IPS DF 6.9 (cell line): ENCODE results near the gene NUCB1.

Source experiments
- DNase-seq: peaks from one replicate; pipeline ENCODE4 v3.0.0-alpha.2; 2013; ENCODE audit warnings: low read depth, low spot score
- H3K27ac ChIP-seq: one replicate; pipeline ENCODE4 v1.5.1; 2013; ENCODE audit warnings: low read length, control low read depth
- H3K27me3 ChIP-seq: 2 replicates; pipeline ENCODE4 v1.6.1; 2013; ENCODE audit warnings: mild to moderate bottlenecking, low read length; ENCODE audit not compliant: control insufficient read depth, insufficient read depth
- H3K36me3 ChIP-seq: 2 replicates; pipeline ENCODE4 v1.6.1; 2013; ENCODE audit warnings: low read length; ENCODE audit not compliant: control insufficient read depth, insufficient read depth
- H3K4me1 ChIP-seq: 2 replicates; pipeline ENCODE4 v1.6.1; 2013; ENCODE audit warnings: low read length; ENCODE audit not compliant: control insufficient read depth, insufficient read depth
- H3K4me3 ChIP-seq: 2 replicates; pipeline ENCODE4 v1.5.1; 2013; ENCODE audit warnings: mild to moderate bottlenecking, low read length
- H3K9me3 ChIP-seq: 2 replicates; pipeline ENCODE4 v1.6.1; 2013; ENCODE audit warnings: low read length, inconsistent platforms; ENCODE audit not compliant: control insufficient read depth, insufficient read depth
- WGBS: extraction: QIAGEN DNeasy Blood & Tissue Kit; methylation state at CpG from one replicate; pipeline ENCODE4 v1.1.7; 2013; ENCODE audit warnings: mixed read lengths, missing lambda C conversion rate; ENCODE audit not compliant: insufficient read length, insufficient coverage; 5-methylcytosine and 5-hydroxymethylcytosine counted together

Gene NUCB1

GRCh38 chr19:48899781-48900476, at the start of gene NUCB1:
Gene NUCB1 (plus strand): TSS chr19:48900312. CDS start chr19:48900797, 485 bp downstream.
- peak; percentile 96 for DNase-seq
- H3K36me3 ChIP-seq = no peaks in the 10 kb centered on the region
- H3K4me1 ChIP-seq = peaks cover 1% of the 10 kb centered on the region; the same call in 1 of the 2 replicates
- no peaks in the 10 kb centered on the region for H3K9me3 ChIP-seq
- peak within 1 kb of the TSS; percentile 71 for H3K4me3 ChIP-seq
- H3K27me3 ChIP-seq = no peaks in the 10 kb centered on the region
- no peak within 1 kb of the TSS for H3K27ac ChIP-seq
- no CpG with 5 or more reads among the region's 34 CpGs for WGBS

GRCh38 chr19:48852292-48852691, 47.8 kb upstream of the NUCB1 start:
- H3K4me1 ChIP-seq = no peaks in the 10 kb centered on the region; the same call in 1 of the 2 replicates
- DNase-seq = no peak
- H3K4me3 ChIP-seq = no peak overlapping the region
- H3K27ac ChIP-seq = no peak overlapping the region
- H3K36me3 ChIP-seq = peaks cover 2% of the 10 kb centered on the region; the same call in 1 of the 2 replicates
- H3K27me3 ChIP-seq = no peaks in the 10 kb centered on the region
- no CpG with 5 or more reads among the region's 4 CpGs for WGBS
- no peaks in the 10 kb centered on the region for H3K9me3 ChIP-seq

GRCh38 chr19:48853483-48853882, 46.6 kb upstream of the NUCB1 start:
- DNase-seq = no peak
- H3K4me1 ChIP-seq = no peaks in the 10 kb centered on the region; the same call in 1 of the 2 replicates
- H3K9me3 ChIP-seq = no peaks in the 10 kb centered on the region
- no peak overlapping the region for H3K27ac ChIP-seq
- H3K4me3 ChIP-seq = no peak overlapping the region
- WGBS = no CpG with 5 or more reads among the region's 8 CpGs
- H3K36me3 ChIP-seq = no peaks in the 10 kb centered on the region
- no peaks in the 10 kb centered on the region for H3K27me3 ChIP-seq

- Histone ChIP-seq H3K27me3 (no peaks in the 10 kb centered on the region), H3K4me1 (no peaks in the 10 kb centered on the region; the same call in 1 of the 2 replicates), H3K4me3 (no peak overlapping the region), H3K9me3 (no peaks in the 10 kb centered on the region), H3K36me3 (no peaks in the 10 kb centered on the region), H3K27ac (no peak overlapping the region)
- no peak for DNase-seq
- WGBS = no CpG with 5 or more reads among the region's 7 CpGs
Measured at GRCh38 chr19:48854103-48854502, 46.0 kb upstream of the NUCB1 start.

- no peaks in the 10 kb centered on the region for H3K27me3 ChIP-seq
- H3K4me1 ChIP-seq = no peaks in the 10 kb centered on the region; the same call in 1 of the 2 replicates
- WGBS = 100% methylated on average over 3 of the region's 6 CpGs
- H3K4me3 ChIP-seq = no peak overlapping the region
- no peaks in the 10 kb centered on the region for H3K9me3 ChIP-seq
- no peak for DNase-seq
- no peaks in the 10 kb centered on the region for H3K36me3 ChIP-seq
- H3K27ac ChIP-seq = no peak overlapping the region
Measured at GRCh38 chr19:48856921-48857320, 43.2 kb upstream of the NUCB1 start.

- no peaks in the 10 kb centered on the region for H3K36me3 ChIP-seq
- no peak overlapping the region for H3K4me3 ChIP-seq
- no peaks in the 10 kb centered on the region for H3K4me1 ChIP-seq
- no peaks in the 10 kb centered on the region for H3K27me3 ChIP-seq
- no CpG with 5 or more reads among the region's 34 CpGs for WGBS
- no peak overlapping the region for H3K27ac ChIP-seq
- no peaks in the 10 kb centered on the region for H3K9me3 ChIP-seq
- DNase-seq = no peak
Measured at GRCh38 chr19:48858984-48859710, 41.0 kb upstream of the NUCB1 start.

- H3K4me3 ChIP-seq = no peak overlapping the region
- WGBS = no CpG with 5 or more reads among the region's 30 CpGs
- DNase-seq = no peak
Measured at GRCh38 chr19:48859711-48860572, 40.2 kb upstream of the NUCB1 start.

GRCh38 chr19:48861313-48861712, 38.8 kb upstream of the NUCB1 start:
- H3K9me3 ChIP-seq = no peaks in the 10 kb centered on the region
- no peak for DNase-seq
- H3K27me3 ChIP-seq = no peaks in the 10 kb centered on the region
- H3K27ac ChIP-seq = no peak overlapping the region
- H3K4me1 ChIP-seq = no peaks in the 10 kb centered on the region
- no peak overlapping the region for H3K4me3 ChIP-seq
- H3K36me3 ChIP-seq = no peaks in the 10 kb centered on the region
- WGBS = no CpG with 5 or more reads among the region's 18 CpGs

More at GRCh38 chr19:48859711-48860572, 40.2 kb upstream of the NUCB1 start:
- Histone ChIP-seq H3K27me3 (no peaks in the 10 kb centered on the region), H3K27ac (no peak overlapping the region), H3K9me3 (no peaks in the 10 kb centered on the region), H3K36me3 (no peaks in the 10 kb centered on the region), H3K4me1 (no peaks in the 10 kb centered on the region)

GRCh38 chr19:48862827-48863226, 37.3 kb upstream of the NUCB1 start:
- no peak for DNase-seq
- no peaks in the 10 kb centered on the region for H3K9me3 ChIP-seq
- no CpG with 5 or more reads among the region's 7 CpGs for WGBS
- H3K36me3 ChIP-seq = no peaks in the 10 kb centered on the region
- no peak overlapping the region for H3K27ac ChIP-seq
- no peak overlapping the region for H3K4me3 ChIP-seq
- H3K27me3 ChIP-seq = no peaks in the 10 kb centered on the region
- H3K4me1 ChIP-seq = 0 out of 2 replicates have a peak, but pooled peaks cover under 1% of the 10 kb centered on the region

- Histone ChIP-seq H3K36me3 (no peaks in the 10 kb centered on the region), H3K4me3 (no peak overlapping the region), H3K27me3 (no peaks in the 10 kb centered on the region), H3K27ac (no peak overlapping the region), H3K4me1 (0 out of 2 replicates have a peak, but pooled peaks cover 2% of the 10 kb centered on the region), H3K9me3 (no peaks in the 10 kb centered on the region)
- no peak for DNase-seq
- WGBS = no CpG with 5 or more reads among the region's 6 CpGs
Measured at GRCh38 chr19:48866692-48867091, 33.4 kb upstream of the NUCB1 start.
